Immature natural killer cell (primary cell): ENCODE data around the gene CTPS2. TPM values are rescaled to one million over a fixed set of nuclear protein-coding genes. Genes with fewer than 3 reads are reported as not detected.
"Not testable (repeated sequence)": the region's sequence is repeated elsewhere in the genome, so short reads cannot be mapped to it uniquely, and the experiment has no call there.

Experiments
- DNase-seq, 3 donors: peaks; one replicate each; pipeline ENCODE4 v3.0.0; 2022; ENCODE audit warnings: mixed read lengths in 1 of 3
- H3K27ac Mint-ChIP-seq, 6 donors: one replicate each; pipeline ENCODE4 v1.8.0; 2020; ENCODE audit warnings: mixed read lengths in 6 of 6, mild to moderate bottlenecking in 5 of 6, inconsistent platforms in 4 of 6, moderate library complexity in 3 of 6
- H3K27me3 Mint-ChIP-seq, 3 donors: one replicate each; pipeline ENCODE4 v1.8.0; 2020 to 2021; ENCODE audit warnings: low read depth in 3 of 3, mild to moderate bottlenecking in 3 of 3, mixed read lengths in 3 of 3, moderate library complexity in 3 of 3, inconsistent platforms in 1 of 3
- H3K36me3 Mint-ChIP-seq, 3 donors: one replicate each; pipeline ENCODE4 v1.8.0; 2020; ENCODE audit warnings: mixed read lengths in 3 of 3, inconsistent platforms in 2 of 3, mild to moderate bottlenecking in 2 of 3
- H3K4me1 Mint-ChIP-seq, 2 donors: one replicate each; pipeline ENCODE4 v1.8.0; 2020; ENCODE audit warnings: inconsistent platforms in 2 of 2, mild to moderate bottlenecking in 2 of 2, mixed read lengths in 2 of 2, moderate library complexity in 1 of 2
- H3K4me3 Mint-ChIP-seq, 5 donors: one replicate each; pipeline ENCODE4 v1.8.0; 2020; ENCODE audit warnings: mild to moderate bottlenecking in 5 of 5, mixed read lengths in 5 of 5, inconsistent platforms in 3 of 5, moderate library complexity in 3 of 5
- H3K9me3 Mint-ChIP-seq, 6 donors: one replicate each; pipeline ENCODE4 v1.8.0; 2020; ENCODE audit warnings: mild to moderate bottlenecking in 6 of 6, mixed read lengths in 6 of 6, inconsistent platforms in 4 of 6, moderate library complexity in 3 of 6
- polyA plus RNA-seq, 3 donors: library from polyadenylated mRNA; unstranded; fragments of 300-500 nt; fragmentation: Illumina TruSeq; gene quantifications; one replicate each; pipeline ENCODE4 v1.2.3, GENCODE V29; 2021

The CTPS2 gene
- polyA plus RNA-seq, 3 donors from 2014 or later = 1.1 to 5.7 (median 4.5) TPM

- peaks cover 16 to 40% of the 10 kb centered on the region in 2 donors for H3K4me1 Mint-ChIP-seq
- H3K36me3 Mint-ChIP-seq, DNase-seq, H3K27ac Mint-ChIP-seq, H3K4me3 Mint-ChIP-seq, H3K9me3 Mint-ChIP-seq, H3K27me3 Mint-ChIP-seq: not testable (repeated sequence)
Measured at GRCh38 chrX:16726347-16726988, 14.0 kb upstream of the CTPS2 start.

- DNase-seq = no peak
- Mint-ChIP-seq H3K9me3 (no peaks in the 10 kb centered on the region), H3K27ac (peak overlapping the region in 2 of 6 donors; percentile 8 to 31), H3K27me3 (peaks cover 0 to 6% (median 1%) of the 10 kb centered on the region in 3 donors), H3K4me3 (no peak overlapping the region), H3K4me1 (peaks cover 29 to 54% of the 10 kb centered on the region in 2 donors), H3K36me3 (peaks cover 0 to 3% (median 0%) of the 10 kb centered on the region in 3 donors)
Measured at GRCh38 chrX:16725072-16725471, 12.6 kb upstream of the CTPS2 start.

GRCh38 chrX:16722481-16722880, 10.0 kb upstream of the CTPS2 start:
- Mint-ChIP-seq H3K36me3 (peaks cover 0 to 3% (median 0%) of the 10 kb centered on the region in 3 donors), H3K27me3 (peaks cover 10 to 21% (median 13%) of the 10 kb centered on the region in 3 donors), H3K4me3 (peak overlapping the region in 3 of 5 donors; percentile 15 to 33 (median 28)), H3K4me1 (peaks cover 41 to 69% of the 10 kb centered on the region in 2 donors), H3K9me3 (no peaks in the 10 kb centered on the region), H3K27ac (peak overlapping the region in 4 of 6 donors; percentile 25 to 79 (median 56))
- DNase-seq = no peak

- Mint-ChIP-seq H3K4me3 (peak within 1 kb of the TSS; percentile 92 to 98 (median 96)), H3K4me1 (peaks cover 33 to 55% of the 10 kb centered on the region in 2 donors), H3K36me3 (no peaks in the 10 kb centered on the region), H3K27ac (peak within 1 kb of the TSS; percentile 96 to 100 (median 98)), H3K27me3 (peaks cover 10 to 23% (median 13%) of the 10 kb centered on the region in 3 donors), H3K9me3 (no peaks in the 10 kb centered on the region)
- peak; percentile 99 to 100 (median 99) for DNase-seq
Measured at GRCh38 chrX:16719334-16720084, 7.0 kb upstream of the CTPS2 start, which contains the start of gene SYAP1. Gene SYAP1 (plus strand): TSS chrX:16719612. CDS start chrX:16719725, 113 bp downstream.

- DNase-seq = no peak
- Mint-ChIP-seq H3K4me1 (peaks cover 30 to 51% of the 10 kb centered on the region in 2 donors), H3K36me3 (no peaks in the 10 kb centered on the region), H3K9me3 (no peaks in the 10 kb centered on the region), H3K27ac (peak overlapping the region; percentile 96 to 100 (median 98)), H3K27me3 (peaks cover 10 to 24% (median 18%) of the 10 kb centered on the region in 3 donors), H3K4me3 (peak overlapping the region; percentile 92 to 98 (median 96))
Measured at GRCh38 chrX:16718824-16719333, 6.4 kb upstream of the CTPS2 start.

GRCh38 chrX:16716451-16716850, 4.0 kb upstream of the CTPS2 start:
- H3K27ac Mint-ChIP-seq = peak overlapping the region in 2 of 6 donors; percentile 81 to 86
- H3K4me3 Mint-ChIP-seq, H3K9me3 Mint-ChIP-seq, H3K36me3 Mint-ChIP-seq, DNase-seq: not testable (repeated sequence)
- peaks cover 12 to 33% (median 24%) of the 10 kb centered on the region in 3 donors for H3K27me3 Mint-ChIP-seq
- peaks cover 32 to 38% of the 10 kb centered on the region in 2 donors for H3K4me1 Mint-ChIP-seq

GRCh38 chrX:16715638-16716037, 3.2 kb upstream of the CTPS2 start:
- peaks cover 27 to 37% of the 10 kb centered on the region in 2 donors for H3K4me1 Mint-ChIP-seq
- peak overlapping the region in 2 of 6 donors; percentile 18 to 87 for H3K27ac Mint-ChIP-seq
- DNase-seq, H3K9me3 Mint-ChIP-seq, H3K4me3 Mint-ChIP-seq, H3K36me3 Mint-ChIP-seq: not testable (repeated sequence)
- H3K27me3 Mint-ChIP-seq = peaks cover 13 to 34% (median 29%) of the 10 kb centered on the region in 3 donors

GRCh38 chrX:16714504-16714903, 2.0 kb upstream of the CTPS2 start:
- Mint-ChIP-seq H3K36me3 (no peaks in the 10 kb centered on the region), H3K4me3 (peak overlapping the region in 1 of 5 donors; percentile 48), H3K4me1 (peaks cover 16 to 25% of the 10 kb centered on the region in 2 donors), H3K27me3 (peaks cover 11 to 27% (median 26%) of the 10 kb centered on the region in 3 donors), H3K9me3 (peaks cover 0 to 1% (median 0%) of the 10 kb centered on the region in 6 donors), H3K27ac (peak overlapping the region in 3 of 6 donors; percentile 36 to 89 (median 51))
- DNase-seq = no peak

GRCh38 chrX:16711893-16712547, 449 bp downstream of the CTPS2 start:
- Mint-ChIP-seq H3K36me3 (no peaks in the 10 kb centered on the region), H3K9me3 (peaks cover 0 to 1% (median 0%) of the 10 kb centered on the region in 6 donors), H3K4me3 (peak overlapping the region; percentile 85 to 90 (median 86)), H3K4me1 (peaks cover 9 to 15% of the 10 kb centered on the region in 2 donors), H3K27ac (peak overlapping the region in 5 of 6 donors; percentile 82 to 89 (median 88)), H3K27me3 (peaks cover 3 to 18% (median 18%) of the 10 kb centered on the region in 3 donors)
- DNase-seq = peak in 1 of 3 donors; percentile 11

GRCh38 chrX:16711219-16711811, 1.2 kb downstream of the CTPS2 start:
- H3K27ac Mint-ChIP-seq = peak overlapping the region; percentile 68 to 89 (median 87)
- peak overlapping the region; percentile 78 to 88 (median 80) for H3K4me3 Mint-ChIP-seq
- peaks cover 3 to 18% (median 18%) of the 10 kb centered on the region in 3 donors for H3K27me3 Mint-ChIP-seq
- DNase-seq = no peak
- H3K36me3 Mint-ChIP-seq = no peaks in the 10 kb centered on the region
- peaks cover 9 to 15% of the 10 kb centered on the region in 2 donors for H3K4me1 Mint-ChIP-seq
- peaks cover 0 to 1% (median 0%) of the 10 kb centered on the region in 6 donors for H3K9me3 Mint-ChIP-seq

GRCh38 chrX:16708016-16708415, 4.5 kb downstream of the CTPS2 start:
- Mint-ChIP-seq H3K4me1 (peaks cover 9 to 15% of the 10 kb centered on the region in 2 donors), H3K4me3 (no peak overlapping the region), H3K27ac (no peak overlapping the region)

GRCh38 chrX:16705370-16705769, 7.1 kb downstream of the CTPS2 start:
- Mint-ChIP-seq H3K9me3 (no peaks in the 10 kb centered on the region), H3K27ac (no peak overlapping the region), H3K4me1 (no peaks in the 10 kb centered on the region), H3K27me3 (peaks cover 0 to 5% (median 0%) of the 10 kb centered on the region in 3 donors), H3K4me3 (no peak overlapping the region), H3K36me3 (peaks cover 0 to 3% (median 0%) of the 10 kb centered on the region in 3 donors)
- no peak for DNase-seq

More at GRCh38 chrX:16708016-16708415, 4.5 kb downstream of the CTPS2 start:
- peaks cover 0 to 3% (median 0%) of the 10 kb centered on the region in 3 donors for H3K36me3 Mint-ChIP-seq
- H3K27me3 Mint-ChIP-seq = peaks cover 3 to 11% (median 10%) of the 10 kb centered on the region in 3 donors
- no peak for DNase-seq
- peaks cover 0 to 1% (median 0%) of the 10 kb centered on the region in 6 donors for H3K9me3 Mint-ChIP-seq
